ENCODE data around the gene DHX15. TPM values are rescaled to one million over a fixed set of nuclear protein-coding genes. Genes with fewer than 3 reads are reported as not detected.

DHX15 gene
- total and polyA plus RNA-seq, 10 of the 15 experiments (the other 5 are each of a cell fraction or from before 2014, with no cell fraction given): 166 to 269 (median 184) TPM

GRCh38 chr4:24488399-24489164 lies 95.8 kb downstream of the DHX15 start (continued):
- TF ChIP-seq CTCF (IDR thresholded peaks at IDR 0.05 in 2 of 3, conservative IDR thresholded peaks at IDR 0.05 in 1 of 3; ENCODE audit: control insufficient read depth in 2 of 3, extremely low read depth in 1 of 3, insufficient read depth in 1 of 3, low read depth in 3 of 3, low read length in 3 of 3) (peak; percentile 82 to 94 (median 88); a peak in 5 of 6 replicates), IRF3 (IDR thresholded peaks at IDR 0.05) (no peak), SMAD1 (IDR thresholded peaks at IDR 0.05; ENCODE audit: low read depth, partially characterized antibody) (no peak), IRF4 (IDR thresholded peaks at IDR 0.05; ENCODE audit: low read depth, low read length) (0 out of 2 replicates have a peak, but pooled peaks have one; percentile 20), LARP7 (IDR thresholded peaks at IDR 0.05) (no peak)

GRCh38 chr4:24482871-24483270 lies 101.5 kb downstream of the DHX15 start:
- H3K4me3 ChIP-seq: no peak overlapping the region
- H2AFZ ChIP-seq (ENCODE audit: control insufficient read depth, low read depth, low read length): no peak overlapping the region
- SMC1A ChIA-PET (ENCODE audit: uncharacterized antibody, unreplicated experiment): no interaction called here
- BruUV-seq (replicated peaks): no TSS peak
- H3K9ac ChIP-seq (ENCODE audit: control insufficient read depth, insufficient read depth, low read length): no peak overlapping the region
- H3K27ac ChIP-seq (ENCODE audit: control insufficient read depth, insufficient read depth): no peak overlapping the region
- no peaks in the 10 kb centered on the region for H3K79me2 ChIP-seq (ENCODE audit: control insufficient read depth, insufficient read depth, low read length)
- no peak for ATAC-seq
- in situ Hi-C loops (cut with MboI) (no loop called here), intact Hi-C loops (cut with micrococcal nuclease; ENCODE audit: unreplicated experiment) (no loop called here)
- POLR2A ChIA-PET: no interaction called here
- RAD21 ChIA-PET (ENCODE audit: unreplicated experiment): no interaction called here
- no peaks in the 10 kb centered on the region for H3K36me3 ChIP-seq (ENCODE audit: control insufficient read depth in 2 of 2, insufficient read depth in 2 of 2, low read length in 1 of 2)
- H4K20me1 ChIP-seq (ENCODE audit: control insufficient read depth, insufficient read depth): no peaks in the 10 kb centered on the region
- H3K4me1 ChIP-seq (ENCODE audit: control insufficient read depth, insufficient read depth, low read length): no peaks in the 10 kb centered on the region
- no peak overlapping the region for H3K4me2 ChIP-seq (ENCODE audit: control insufficient read depth, insufficient read depth)
- FAIRE-seq: no peak
- DNase-seq (ENCODE audit: low read depth, low spot score): no peak
- no peaks in the 10 kb centered on the region for H3K9me3 ChIP-seq (replicated peaks; ENCODE audit: control insufficient read depth, insufficient read depth, low read length)
- CTCF ChIA-PET: no interaction called here
- H3K27me3 ChIP-seq (replicated peaks in 1 of 2; ENCODE audit: control insufficient read depth in 2 of 2, insufficient read depth in 2 of 2, low read length in 1 of 2): no peaks in the 10 kb centered on the region
- 57% methylated on average over 4 of the region's 4 CpGs for WGBS (ENCODE audit: insufficient coverage, insufficient replicate concordance, low lambda C conversion rate, missing lambda C conversion rate)
- TF ChIP-seq STAT1 (conservative IDR thresholded peaks at IDR 0.05) (no peak), PKNOX1 (IDR thresholded peaks at IDR 0.05) (no peak), EZH2 (IDR thresholded peaks at IDR 0.05; ENCODE audit: borderline replicate concordance, control insufficient read depth, low read depth, low read length) (no peak), SKIL (IDR thresholded peaks at IDR 0.05; ENCODE audit: low read depth, poor library complexity, severe bottlenecking) (no peak), IRF5 (IDR thresholded peaks at IDR 0.05; ENCODE audit: borderline replicate concordance) (no peak), ETV6 (conservative IDR thresholded peaks at IDR 0.05 in 1 of 2, IDR thresholded peaks at IDR 0.05 in 1 of 2; ENCODE audit: borderline replicate concordance in 1 of 2, low read depth in 1 of 2) (no peak), EED (IDR thresholded peaks at IDR 0.05; ENCODE audit: low read depth) (no peak), ZNF24 (IDR thresholded peaks at IDR 0.05) (no peak), NFXL1 (IDR thresholded peaks at IDR 0.05; ENCODE audit: borderline replicate concordance) (no peak)
